GM23338 (cell line): Measurements from ENCODE around the gene HIVEP2. TPM values are rescaled to one million over a fixed set of nuclear protein-coding genes. Genes with fewer than 3 reads are reported as not detected.
A peak's percentile ranks its signal among the peaks of the same experiment; 100 is the strongest.

Source experiments
- ATAC-seq: fragments of 200-7000 bp; cut with Tn5 transposase; 3 replicates; pipeline ENCODE4 v1.9.1; 2020
- DNase-seq: peaks from one replicate; pipeline ENCODE4 v3.0.0-alpha.2; 2015; ENCODE audit warnings: low spot score
- H2AFZ ChIP-seq: fragments of 200-600 bp; sonication (generic); 2 replicates; pipeline ENCODE4 v1.8.0; 2016; ENCODE audit warnings: antibody characterized with exemption, mild to moderate bottlenecking, moderate library complexity
- H3F3A ChIP-seq: fragments of 200-600 bp; sonication (generic); replicated peaks from 2 replicates; pipeline ENCODE4 v1.8.0; 2017; ENCODE audit warnings: antibody characterized with exemption, mixed run types, low read depth
- H3K27ac ChIP-seq: fragments of 200-600 bp; sonication (generic); 2 replicates; pipeline ENCODE4 v1.6.1; 2016; ENCODE audit warnings: low read depth
- H3K27me3 ChIP-seq: fragments of 200-600 bp; sonication (generic); 2 replicates; pipeline ENCODE4 v1.8.0; 2016; ENCODE audit warnings: mild to moderate bottlenecking, mixed run types, moderate library complexity; ENCODE audit not compliant: insufficient read depth
- H3K36me3 ChIP-seq: fragments of 200-600 bp; sonication (generic); 2 replicates; pipeline ENCODE4 v1.8.0; 2016; ENCODE audit warnings: mild to moderate bottlenecking; ENCODE audit not compliant: insufficient read depth
- H3K4me1 ChIP-seq: fragments of 200-600 bp; sonication (generic); 2 replicates; pipeline ENCODE4 v1.8.0; 2016; ENCODE audit warnings: mild to moderate bottlenecking, moderate library complexity; ENCODE audit not compliant: insufficient read depth
- H3K4me2 ChIP-seq: fragments of 200-600 bp; sonication (generic); 2 replicates; pipeline ENCODE4 v1.7.1; 2017; ENCODE audit warnings: mixed run types
- H3K4me3 ChIP-seq: fragments of 200-600 bp; sonication (generic); 2 replicates; pipeline ENCODE4 v1.6.1; 2016; ENCODE audit warnings: mixed run types
- H3K79me2 ChIP-seq: fragments of 200-600 bp; sonication (generic); replicated peaks from 2 replicates; pipeline ENCODE4 v1.8.0; 2017; ENCODE audit warnings: mild to moderate bottlenecking; ENCODE audit not compliant: insufficient read depth
- H3K9me2 ChIP-seq: fragments of 200-600 bp; sonication (generic); 2 replicates; pipeline ENCODE4 v1.8.0; 2017; ENCODE audit not compliant: insufficient read depth
- H4K20me1 ChIP-seq: fragments of 200-600 bp; sonication (generic); replicated peaks from 2 replicates; pipeline ENCODE4 v1.8.0; 2017; ENCODE audit warnings: mild to moderate bottlenecking; ENCODE audit not compliant: insufficient read depth
- H3K27ac Mint-ChIP-seq: 2 replicates; pipeline ENCODE4 v1.8.0; 2020; ENCODE audit warnings: inconsistent platforms, mild to moderate bottlenecking, moderate library complexity, mixed read lengths
- H3K27me3 Mint-ChIP-seq: 3 replicates; pipeline ENCODE4 v1.8.0; 2022; ENCODE audit warnings: low read depth, mild to moderate bottlenecking, moderate library complexity, mixed read lengths, inconsistent platforms; ENCODE audit not compliant: insufficient read depth, poor library complexity
- H3K36me3 Mint-ChIP-seq: 3 replicates; pipeline ENCODE4 v1.8.0; 2021; ENCODE audit warnings: low read depth, mild to moderate bottlenecking, inconsistent platforms, moderate library complexity, mixed read lengths
- H3K4me1 Mint-ChIP-seq: 3 replicates; pipeline ENCODE4 v1.8.0; 2020; ENCODE audit warnings: mild to moderate bottlenecking, inconsistent platforms, mixed read lengths
- H3K4me3 Mint-ChIP-seq: 3 replicates; pipeline ENCODE4 v1.8.0; 2021; ENCODE audit warnings: moderate library complexity, mild to moderate bottlenecking, inconsistent platforms, mixed read lengths
- H3K9me3 Mint-ChIP-seq: 3 replicates; pipeline ENCODE4 v1.8.0; 2020; ENCODE audit warnings: moderate library complexity, mild to moderate bottlenecking, inconsistent platforms, mixed read lengths
- CREB1 ChIP-seq: fragments of 250-450 bp; sonication (Bioruptor Pico); IDR thresholded peaks from 2 replicates; pipeline ENCODE4 v1.5.0; 2020; ENCODE audit warnings: low read depth, mild to moderate bottlenecking, moderate library complexity
- CTCF ChIP-seq, 2 experiments: fragments of 200-600 bp in 1 of 2; sonication (generic) in 1 of 2; conservative IDR thresholded peaks; 2 replicates each; pipeline versions ENCODE4 v1.5.1 to v1.6.1; 2016 to 2017; ENCODE audit warnings: antibody characterized with exemption in 2 of 2, low read depth in 2 of 2, mild to moderate bottlenecking in 2 of 2, moderate library complexity in 1 of 2
- ETS1 ChIP-seq: IDR thresholded peaks from 2 replicates; pipeline ENCODE4 v1.6.1; 2016; ENCODE audit warnings: antibody characterized with exemption
- JUNB ChIP-seq: IDR thresholded peaks from one replicate; pipeline ENCODE4 v1.6.1; 2016; ENCODE audit warnings: antibody characterized with exemption; ENCODE audit not compliant: unreplicated experiment
- NANOG ChIP-seq: IDR thresholded peaks from 2 replicates; pipeline ENCODE4 v1.6.1; 2016; ENCODE audit warnings: antibody characterized with exemption, borderline replicate concordance
- POLR2AphosphoS5 ChIP-seq: IDR thresholded peaks from 2 replicates; pipeline ENCODE4 v1.6.1; 2016; ENCODE audit warnings: antibody characterized with exemption, low read depth
- REST ChIP-seq: IDR thresholded peaks from one replicate; pipeline ENCODE4 v1.6.1; 2018; ENCODE audit warnings: antibody characterized with exemption; ENCODE audit not compliant: unreplicated experiment
- STAT1 ChIP-seq: IDR thresholded peaks from one replicate; pipeline ENCODE4 v1.6.1; 2016; ENCODE audit warnings: antibody characterized with exemption; ENCODE audit not compliant: unreplicated experiment
- ZNF114 ChIP-seq: fragments of 250-450 bp; sonication (Bioruptor Pico); IDR thresholded peaks from 2 replicates; pipeline ENCODE4 v1.5.0; 2020; ENCODE audit warnings: mild to moderate bottlenecking, moderate library complexity
- polyA plus RNA-seq: library from polyadenylated mRNA; unstranded; fragments of >200 nt; fragmentation: Nextera tagmentation; extraction: Ambion mirVana; gene quantifications from 2 replicates; pipeline ENCODE4 v1.2.1, GENCODE V29; 2016
- total RNA-seq: library from RNA; depleted of rRNA; stranded (reverse); fragments of >200 nt; shearing (Covaris generic); gene quantifications from 2 replicates; pipeline ENCODE4 v1.2.3, GENCODE V29; 2014
- TF ChIP-seq, protein P1 (sequence below): fragments of 250-450 bp; sonication (Bioruptor Pico); IDR thresholded peaks from 2 replicates; pipeline ENCODE4 v1.5.0; 2020; ENCODE audit warnings: mild to moderate bottlenecking, moderate library complexity

HIVEP2 gene
- total and polyA plus RNA-seq, 2 experiments from 2014 or later = 1.5 to 7.4 TPM

GRCh38 chr6:142856624-142857232 is 88.2 kb downstream of the HIVEP2 start:
- Mint-ChIP-seq H3K4me3 (no peak overlapping the region), H3K27ac (peak overlapping the region; percentile 37; the same call in 1 of the 2 replicates), H3K27me3 (no peaks in the 10 kb centered on the region), H3K9me3 (peaks cover 7% of the 10 kb centered on the region; the same call in 1 of the 3 replicates), H3K4me1 (peaks cover 55% of the 10 kb centered on the region), H3K36me3 (peaks cover 15% of the 10 kb centered on the region; the same call in 2 of the 3 replicates)
- DNase-seq (no peak), ATAC-seq (no peak)
- TF ChIP-seq JUNB (no peak), POLR2AphosphoS5 (no peak), NANOG (no peak), ZNF114 (CRISPR knock-in tag) (no peak), CTCF (conservative IDR thresholded peaks at IDR 0.05; ENCODE audit: low read depth in 2 of 2) (no peak), CREB1 (CRISPR knock-in tag) (no peak), REST (no peak), ETS1 (no peak), STAT1 (no peak)
- TF ChIP-seq, protein P1, sequence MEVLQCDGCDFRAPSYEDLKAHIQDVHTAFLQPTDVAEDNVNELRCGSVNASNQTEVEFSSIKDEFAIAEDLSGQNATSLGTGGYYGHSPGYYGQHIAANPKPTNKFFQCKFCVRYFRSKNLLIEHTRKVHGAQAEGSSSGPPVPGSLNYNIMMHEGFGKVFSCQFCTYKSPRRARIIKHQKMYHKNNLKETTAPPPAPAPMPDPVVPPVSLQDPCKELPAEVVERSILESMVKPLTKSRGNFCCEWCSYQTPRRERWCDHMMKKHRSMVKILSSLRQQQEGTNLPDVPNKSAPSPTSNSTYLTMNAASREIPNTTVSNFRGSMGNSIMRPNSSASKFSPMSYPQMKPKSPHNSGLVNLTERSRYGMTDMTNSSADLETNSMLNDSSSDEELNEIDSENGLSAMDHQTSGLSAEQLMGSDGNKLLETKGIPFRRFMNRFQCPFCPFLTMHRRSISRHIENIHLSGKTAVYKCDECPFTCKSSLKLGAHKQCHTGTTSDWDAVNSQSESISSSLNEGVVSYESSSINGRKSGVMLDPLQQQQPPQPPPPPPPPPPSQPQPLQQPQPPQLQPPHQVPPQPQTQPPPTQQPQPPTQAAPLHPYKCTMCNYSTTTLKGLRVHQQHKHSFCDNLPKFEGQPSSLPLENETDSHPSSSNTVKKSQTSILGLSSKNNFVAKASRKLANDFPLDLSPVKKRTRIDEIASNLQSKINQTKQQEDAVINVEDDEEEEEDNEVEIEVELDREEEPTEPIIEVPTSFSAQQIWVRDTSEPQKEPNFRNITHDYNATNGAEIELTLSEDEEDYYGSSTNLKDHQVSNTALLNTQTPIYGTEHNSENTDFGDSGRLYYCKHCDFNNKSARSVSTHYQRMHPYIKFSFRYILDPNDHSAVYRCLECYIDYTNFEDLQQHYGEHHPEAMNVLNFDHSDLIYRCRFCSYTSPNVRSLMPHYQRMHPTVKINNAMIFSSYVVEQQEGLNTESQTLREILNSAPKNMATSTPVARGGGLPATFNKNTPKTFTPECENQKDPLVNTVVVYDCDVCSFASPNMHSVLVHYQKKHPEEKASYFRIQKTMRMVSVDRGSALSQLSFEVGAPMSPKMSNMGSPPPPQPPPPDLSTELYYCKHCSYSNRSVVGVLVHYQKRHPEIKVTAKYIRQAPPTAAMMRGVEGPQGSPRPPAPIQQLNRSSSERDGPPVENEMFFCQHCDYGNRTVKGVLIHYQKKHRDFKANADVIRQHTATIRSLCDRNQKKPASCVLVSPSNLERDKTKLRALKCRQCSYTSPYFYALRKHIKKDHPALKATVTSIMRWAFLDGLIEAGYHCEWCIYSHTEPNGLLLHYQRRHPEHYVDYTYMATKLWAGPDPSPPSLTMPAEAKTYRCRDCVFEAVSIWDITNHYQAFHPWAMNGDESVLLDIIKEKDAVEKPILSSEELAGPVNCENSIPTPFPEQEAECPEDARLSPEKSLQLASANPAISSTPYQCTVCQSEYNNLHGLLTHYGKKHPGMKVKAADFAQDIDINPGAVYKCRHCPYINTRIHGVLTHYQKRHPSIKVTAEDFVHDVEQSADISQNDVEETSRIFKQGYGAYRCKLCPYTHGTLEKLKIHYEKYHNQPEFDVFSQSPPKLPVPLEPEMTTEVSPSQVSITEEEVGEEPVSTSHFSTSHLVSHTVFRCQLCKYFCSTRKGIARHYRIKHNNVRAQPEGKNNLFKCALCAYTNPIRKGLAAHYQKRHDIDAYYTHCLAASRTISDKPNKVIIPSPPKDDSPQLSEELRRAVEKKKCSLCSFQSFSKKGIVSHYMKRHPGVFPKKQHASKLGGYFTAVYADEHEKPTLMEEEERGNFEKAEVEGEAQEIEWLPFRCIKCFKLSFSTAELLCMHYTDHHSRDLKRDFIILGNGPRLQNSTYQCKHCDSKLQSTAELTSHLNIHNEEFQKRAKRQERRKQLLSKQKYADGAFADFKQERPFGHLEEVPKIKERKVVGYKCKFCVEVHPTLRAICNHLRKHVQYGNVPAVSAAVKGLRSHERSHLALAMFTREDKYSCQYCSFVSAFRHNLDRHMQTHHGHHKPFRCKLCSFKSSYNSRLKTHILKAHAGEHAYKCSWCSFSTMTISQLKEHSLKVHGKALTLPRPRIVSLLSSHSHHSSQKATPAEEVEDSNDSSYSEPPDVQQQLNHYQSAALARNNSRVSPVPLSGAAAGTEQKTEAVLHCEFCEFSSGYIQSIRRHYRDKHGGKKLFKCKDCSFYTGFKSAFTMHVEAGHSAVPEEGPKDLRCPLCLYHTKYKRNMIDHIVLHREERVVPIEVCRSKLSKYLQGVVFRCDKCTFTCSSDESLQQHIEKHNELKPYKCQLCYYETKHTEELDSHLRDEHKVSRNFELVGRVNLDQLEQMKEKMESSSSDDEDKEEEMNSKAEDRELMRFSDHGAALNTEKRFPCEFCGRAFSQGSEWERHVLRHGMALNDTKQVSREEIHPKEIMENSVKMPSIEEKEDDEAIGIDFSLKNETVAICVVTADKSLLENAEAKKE (CRISPR knock-in tag) = no peak
- Histone ChIP-seq H3K4me1 (peaks cover 46% of the 10 kb centered on the region), H4K20me1 (no peaks in the 10 kb centered on the region), H3K36me3 (no peaks in the 10 kb centered on the region), H3F3A (no peaks in the 10 kb centered on the region), H3K4me3 (no peak overlapping the region), H3K4me2 (no peak overlapping the region; the same call in 1 of the 2 replicates), H3K79me2 (no peaks in the 10 kb centered on the region), H3K27me3 (no peaks in the 10 kb centered on the region), H3K27ac (0 out of 2 replicates have a peak overlapping the region, but pooled peaks have one; percentile 12), H2AFZ (no peak overlapping the region), H3K9me2 (peaks cover 5% of the 10 kb centered on the region)
